HG03135 (cell line): ENCODE measurements around the gene CCNDBP1.

Experiments
- ATAC-seq: cut with Tn5 transposase; IDR thresholded peaks from one replicate; pipeline ENCODE4 v1.9.1; 2021; ENCODE audit warnings: mild to moderate bottlenecking, moderate library complexity; ENCODE audit not compliant: unreplicated experiment

Gene CCNDBP1

GRCh38 chr15:43243020-43243645 lies 57.9 kb downstream of the CCNDBP1 start:
- ATAC-seq: no peak

DNA sequence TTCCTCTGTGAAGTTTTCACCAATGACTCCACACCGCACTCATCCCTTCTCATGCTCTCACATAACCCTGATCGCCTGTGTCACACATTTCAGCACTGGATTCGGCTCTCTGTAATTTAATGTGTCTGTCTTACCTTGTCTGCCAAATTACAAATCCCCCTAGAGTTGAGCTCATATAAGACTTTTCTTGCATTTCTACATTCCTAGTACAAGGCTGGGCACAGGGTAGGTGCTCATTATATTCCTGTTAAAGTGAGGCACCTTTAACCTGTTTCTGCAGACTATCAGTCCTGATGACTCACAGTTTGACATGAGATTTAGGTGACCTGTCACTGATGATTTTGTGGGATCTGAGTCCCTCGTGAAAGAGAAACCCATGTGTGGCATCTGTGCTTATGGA lies 58.9 kb downstream of the CCNDBP1 start:
- ATAC-seq: no peak

GRCh38 chr15:43246261-43246774 lies 61.1 kb downstream of the CCNDBP1 start:
- ATAC-seq: no peak
